ENCODE data around the gene IL31.

IL31 gene

DNA sequence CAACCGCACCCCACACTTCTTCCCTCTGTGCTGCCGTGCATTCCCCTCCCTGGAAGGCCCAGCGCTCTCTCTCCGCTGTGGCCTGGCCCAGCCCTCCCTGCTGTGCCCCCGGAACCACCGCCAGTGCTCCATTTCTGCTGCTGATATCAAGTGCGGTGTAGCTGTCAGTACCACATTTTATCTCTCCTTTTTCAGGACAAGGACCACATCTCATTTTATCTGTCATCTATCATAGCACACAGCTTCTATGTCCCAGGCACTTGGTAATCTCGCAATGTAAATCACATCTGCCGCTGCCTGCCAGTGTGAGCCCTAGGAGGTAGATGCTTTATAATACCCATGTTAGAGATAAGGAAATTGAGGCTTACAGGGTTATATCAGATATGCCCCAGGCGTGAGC, 18.3 kb downstream of the IL31 start (continued):
- TF ChIP-seq MYNN (tag by site-specific recombination; IDR thresholded peaks at IDR 0.05; ENCODE audit: borderline replicate concordance) (no peak), ZNF404 (tag by site-specific recombination; IDR thresholded peaks at IDR 0.05) (no peak), ZNF311 (tag by site-specific recombination; IDR thresholded peaks at IDR 0.05; ENCODE audit: borderline replicate concordance) (no peak), ZNF610 (tag by site-specific recombination; IDR thresholded peaks at IDR 0.05; ENCODE audit: borderline replicate concordance) (no peak), ZNF221 (tag by site-specific recombination; IDR thresholded peaks at IDR 0.05; ENCODE audit: borderline replicate concordance) (no peak), GFI1B (tag by site-specific recombination; IDR thresholded peaks at IDR 0.05) (no peak), GLIS2 (tag by site-specific recombination; IDR thresholded peaks at IDR 0.05) (no peak), BCL11A (tag by site-specific recombination; IDR thresholded peaks at IDR 0.05; ENCODE audit: low read depth) (no peak), ZNF169 (tag by site-specific recombination; IDR thresholded peaks at IDR 0.05) (no peak), HOXA7 (CRISPR knock-in tag; IDR thresholded peaks at IDR 0.05; ENCODE audit: borderline replicate concordance) (no peak), ZNF785 (tag by site-specific recombination; IDR thresholded peaks at IDR 0.05) (no peak), EGR2 (tag by site-specific recombination; IDR thresholded peaks at IDR 0.05; ENCODE audit: low read depth) (no peak), ZNF133 (tag by site-specific recombination; IDR thresholded peaks at IDR 0.05) (no peak), ZNF416 (tag by site-specific recombination; IDR thresholded peaks at IDR 0.05) (no peak), ZNF792 (tag by site-specific recombination; IDR thresholded peaks at IDR 0.05) (no peak), ZNF324 (tag by site-specific recombination; IDR thresholded peaks at IDR 0.05) (no peak), ZSCAN16 (tag by site-specific recombination; IDR thresholded peaks at IDR 0.05) (no peak), ZNF157 (tag by site-specific recombination; IDR thresholded peaks at IDR 0.05) (no peak), SP7 (tag by site-specific recombination; IDR thresholded peaks at IDR 0.05) (0 out of 2 replicates have a peak, but pooled peaks have one; percentile 47), ZNF555 (tag by site-specific recombination; conservative IDR thresholded peaks at IDR 0.05) (no peak), FEZF1 (tag by site-specific recombination; IDR thresholded peaks at IDR 0.05) (peak; percentile 43; the same call in 1 of the 2 replicates), ZNF768 (tag by site-specific recombination; IDR thresholded peaks at IDR 0.05) (no peak), GLI4 (tag by site-specific recombination; IDR thresholded peaks at IDR 0.05) (no peak), KLF9 (tag by site-specific recombination; IDR thresholded peaks at IDR 0.05; ENCODE audit: low read depth) (no peak), SETDB1 (IDR thresholded peaks at IDR 0.05; ENCODE audit: insufficient read length, low read length) (no peak), OSR2 (tag by site-specific recombination; IDR thresholded peaks at IDR 0.05) (no peak), ZNF2 (tag by site-specific recombination; IDR thresholded peaks at IDR 0.05) (no peak), ZNF274 (IDR thresholded peaks at IDR 0.05; ENCODE audit: low read length) (no peak), ZNF274 (tag by site-specific recombination; IDR thresholded peaks at IDR 0.05; ENCODE audit: borderline replicate concordance) (no peak), SCRT1 (tag by site-specific recombination; IDR thresholded peaks at IDR 0.05; ENCODE audit: borderline replicate concordance) (no peak), ZIC2 (tag by site-specific recombination; IDR thresholded peaks at IDR 0.05) (peak; percentile 69), ZNF623 (tag by site-specific recombination; IDR thresholded peaks at IDR 0.05) (no peak)
- TF ChIP-seq, protein P1, sequence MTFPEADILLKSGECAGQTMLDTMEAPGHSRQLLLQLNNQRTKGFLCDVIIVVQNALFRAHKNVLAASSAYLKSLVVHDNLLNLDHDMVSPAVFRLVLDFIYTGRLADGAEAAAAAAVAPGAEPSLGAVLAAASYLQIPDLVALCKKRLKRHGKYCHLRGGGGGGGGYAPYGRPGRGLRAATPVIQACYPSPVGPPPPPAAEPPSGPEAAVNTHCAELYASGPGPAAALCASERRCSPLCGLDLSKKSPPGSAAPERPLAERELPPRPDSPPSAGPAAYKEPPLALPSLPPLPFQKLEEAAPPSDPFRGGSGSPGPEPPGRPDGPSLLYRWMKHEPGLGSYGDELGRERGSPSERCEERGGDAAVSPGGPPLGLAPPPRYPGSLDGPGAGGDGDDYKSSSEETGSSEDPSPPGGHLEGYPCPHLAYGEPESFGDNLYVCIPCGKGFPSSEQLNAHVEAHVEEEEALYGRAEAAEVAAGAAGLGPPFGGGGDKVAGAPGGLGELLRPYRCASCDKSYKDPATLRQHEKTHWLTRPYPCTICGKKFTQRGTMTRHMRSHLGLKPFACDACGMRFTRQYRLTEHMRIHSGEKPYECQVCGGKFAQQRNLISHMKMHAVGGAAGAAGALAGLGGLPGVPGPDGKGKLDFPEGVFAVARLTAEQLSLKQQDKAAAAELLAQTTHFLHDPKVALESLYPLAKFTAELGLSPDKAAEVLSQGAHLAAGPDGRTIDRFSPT (tag by site-specific recombination; IDR thresholded peaks at IDR 0.05), result no peak
- TF ChIP-seq, protein P2, sequence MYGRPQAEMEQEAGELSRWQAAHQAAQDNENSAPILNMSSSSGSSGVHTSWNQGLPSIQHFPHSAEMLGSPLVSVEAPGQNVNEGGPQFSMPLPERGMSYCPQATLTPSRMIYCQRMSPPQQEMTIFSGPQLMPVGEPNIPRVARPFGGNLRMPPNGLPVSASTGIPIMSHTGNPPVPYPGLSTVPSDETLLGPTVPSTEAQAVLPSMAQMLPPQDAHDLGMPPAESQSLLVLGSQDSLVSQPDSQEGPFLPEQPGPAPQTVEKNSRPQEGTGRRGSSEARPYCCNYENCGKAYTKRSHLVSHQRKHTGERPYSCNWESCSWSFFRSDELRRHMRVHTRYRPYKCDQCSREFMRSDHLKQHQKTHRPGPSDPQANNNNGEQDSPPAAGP (tag by site-specific recombination; IDR thresholded peaks at IDR 0.05), result no peak
- TF ChIP-seq, protein P3, sequence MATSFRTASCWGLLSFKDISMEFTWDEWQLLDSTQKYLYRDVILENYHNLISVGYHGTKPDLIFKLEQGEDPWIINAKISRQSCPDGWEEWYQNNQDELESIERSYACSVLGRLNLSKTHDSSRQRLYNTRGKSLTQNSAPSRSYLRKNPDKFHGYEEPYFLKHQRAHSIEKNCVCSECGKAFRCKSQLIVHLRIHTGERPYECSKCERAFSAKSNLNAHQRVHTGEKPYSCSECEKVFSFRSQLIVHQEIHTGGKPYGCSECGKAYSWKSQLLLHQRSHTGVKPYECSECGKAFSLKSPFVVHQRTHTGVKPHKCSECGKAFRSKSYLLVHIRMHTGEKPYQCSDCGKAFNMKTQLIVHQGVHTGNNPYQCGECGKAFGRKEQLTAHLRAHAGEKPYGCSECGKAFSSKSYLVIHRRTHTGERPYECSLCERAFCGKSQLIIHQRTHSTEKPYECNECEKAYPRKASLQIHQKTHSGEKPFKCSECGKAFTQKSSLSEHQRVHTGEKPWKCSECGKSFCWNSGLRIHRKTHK (tag by site-specific recombination; IDR thresholded peaks at IDR 0.05), result no peak
- TF ChIP-seq, protein P4, sequence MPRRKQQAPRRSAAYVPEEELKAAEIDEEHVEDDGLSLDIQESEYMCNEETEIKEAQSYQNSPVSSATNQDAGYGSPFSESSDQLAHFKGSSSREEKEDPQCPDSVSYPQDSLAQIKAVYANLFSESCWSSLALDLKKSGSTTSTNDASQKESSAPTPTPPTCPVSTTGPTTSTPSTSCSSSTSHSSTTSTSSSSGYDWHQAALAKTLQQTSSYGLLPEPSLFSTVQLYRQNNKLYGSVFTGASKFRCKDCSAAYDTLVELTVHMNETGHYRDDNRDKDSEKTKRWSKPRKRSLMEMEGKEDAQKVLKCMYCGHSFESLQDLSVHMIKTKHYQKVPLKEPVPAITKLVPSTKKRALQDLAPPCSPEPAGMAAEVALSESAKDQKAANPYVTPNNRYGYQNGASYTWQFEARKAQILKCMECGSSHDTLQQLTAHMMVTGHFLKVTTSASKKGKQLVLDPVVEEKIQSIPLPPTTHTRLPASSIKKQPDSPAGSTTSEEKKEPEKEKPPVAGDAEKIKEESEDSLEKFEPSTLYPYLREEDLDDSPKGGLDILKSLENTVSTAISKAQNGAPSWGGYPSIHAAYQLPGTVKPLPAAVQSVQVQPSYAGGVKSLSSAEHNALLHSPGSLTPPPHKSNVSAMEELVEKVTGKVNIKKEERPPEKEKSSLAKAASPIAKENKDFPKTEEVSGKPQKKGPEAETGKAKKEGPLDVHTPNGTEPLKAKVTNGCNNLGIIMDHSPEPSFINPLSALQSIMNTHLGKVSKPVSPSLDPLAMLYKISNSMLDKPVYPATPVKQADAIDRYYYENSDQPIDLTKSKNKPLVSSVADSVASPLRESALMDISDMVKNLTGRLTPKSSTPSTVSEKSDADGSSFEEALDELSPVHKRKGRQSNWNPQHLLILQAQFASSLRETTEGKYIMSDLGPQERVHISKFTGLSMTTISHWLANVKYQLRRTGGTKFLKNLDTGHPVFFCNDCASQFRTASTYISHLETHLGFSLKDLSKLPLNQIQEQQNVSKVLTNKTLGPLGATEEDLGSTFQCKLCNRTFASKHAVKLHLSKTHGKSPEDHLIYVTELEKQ (tag by site-specific recombination; IDR thresholded peaks at IDR 0.05; ENCODE audit: borderline replicate concordance), result no peak
